Pancreas (tissue), 10 donors: Measurements from ENCODE around the gene SLC22A4. TPM values are rescaled to one million over a fixed set of nuclear protein-coding genes. Genes with fewer than 3 reads are reported as not detected.

Source experiments
- ATAC-seq, 4 donors: fragments of 200-7000 bp; cut with Tn5 transposase; one replicate each; pipeline versions ENCODE4 v1.8.0 to v1.9.1; 2020; ENCODE audit warnings: mild to moderate bottlenecking in 4 of 4, moderate library complexity in 4 of 4
- DNase-seq, 6 donors: peaks; one replicate each; pipeline ENCODE4 v3.0.0-alpha.2; 2020
- FAIRE-seq: peaks from 2 replicates; lab custom pipeline; 2012; peaks lifted over from hg19 to GRCh38; lab: Jason Lieb, UNC
- H3K27ac ChIP-seq, 4 donors: fragments of 200-600 bp; sonication (generic); 1 replicate in 3 of 4; 2 replicates in 1 of 4; pipeline versions ENCODE4 v1.5.0 to v1.8.0; 2020
- H3K27me3 ChIP-seq, 4 donors: fragments of 200-600 bp; one replicate each; pipeline ENCODE4 v1.8.0; 2021
- H3K36me3 ChIP-seq, 3 donors: fragments of 200-600 bp; sonication (generic) in 1 of 3; one replicate each; pipeline versions ENCODE4 v1.5.0 to v1.8.0; 2020 to 2021
- H3K4me1 ChIP-seq, 3 donors: fragments of 200-600 bp; one replicate each; pipeline ENCODE4 v1.8.0; 2021
- H3K4me3 ChIP-seq, 4 donors: fragments of 200-600 bp; sonication (generic) in 2 of 4; one replicate each; pipeline versions ENCODE4 v1.5.0 to v1.8.0; 2020 to 2021
- H3K9me3 ChIP-seq, 4 donors: fragments of 200-600 bp; one replicate each; pipeline ENCODE4 v1.8.0; 2021
- CTCF ChIP-seq, 4 donors: fragments of 200-600 bp; sonication (generic) in 3 of 4; IDR thresholded peaks; one replicate each; pipeline versions ENCODE4 v1.5.0 to v1.8.0; 2021; ENCODE audit warnings: antibody characterized with exemption in 4 of 4
- WGBS, 2 donors: extraction: QIAGEN DNeasy Blood & Tissue Kit; methylation state at CpG; one replicate each; pipeline ENCODE4 v1.1.7; 2013; 5-methylcytosine and 5-hydroxymethylcytosine counted together
- intact Hi-C, 3 donors: fragments of 100-400 bp; cut with DNase I; formaldehyde crosslinking; loops; one replicate each; pipeline versions ENCODE4 v1.11.1 to v1.14.2; 2022
- polyA plus RNA-seq, 2 donors: library from polyadenylated mRNA; stranded (reverse); fragments of 200-250 nt; gene quantifications; one replicate each; pipeline ENCODE4 v1.2.3, GENCODE V29; 2013
- total RNA-seq, 6 donors: library from RNA; stranded (reverse); fragmentation: NEBNext Ultra II Directional in 4 of 6; extraction: Animal tissue kit (Norgen Biotek cat#: 25700) in 4 of 6; gene quantifications; one replicate each; pipeline versions ENCODE4 v1.2.1 to v1.2.4, GENCODE V29; 2021 to 2023
- donor health status: healthy with polysubstance abuse.
- donor health status: DM: no; HTN: no; CAD: no; lungs with moderate emphysema.
- donor health status: DM: no; HTN: no; CAD: no.
- donor health status: control.
- donor health status: control.
- donor health status: Bipolar disorder and iron deficiency.
- donor health status: DM: yes; HTN: yes; CAD: no.
- donor health status: DM: no; HTN: no; CAD: no.
- donor health status: DM: no; HTN: no; CAD: no.
- donor health status: DM: yes; HTN: yes; CAD: no.

SLC22A4 gene
- total and polyA plus RNA-seq, 8 donors: 0.08 to 0.92 (median 0.33) TPM

GRCh38 chr5:132272311-132273210 lies 21.6 kb upstream of the SLC22A4 start:
- DNase-seq (peak in 5 of 6 donors; percentile 36 to 85 (median 70)), FAIRE-seq (no peak), ATAC-seq (peak; percentile 63 to 77 (median 72))
- H3K27me3 ChIP-seq: no peaks in the 10 kb centered on the region
- peak overlapping the region in 2 of 4 donors; percentile 19 to 28 for H3K4me3 ChIP-seq
- H3K36me3 ChIP-seq: no peaks in the 10 kb centered on the region
- no peaks in the 10 kb centered on the region for H3K9me3 ChIP-seq
- intact Hi-C loops: no loop called here
- WGBS, 2 donors: 42 to 48% methylated on average over 37 of the region's 37 CpGs
- H3K27ac ChIP-seq: no peak overlapping the region
- TF ChIP-seq CTCF (IDR thresholded peaks at IDR 0.05): peak; percentile 82 to 88 (median 83)
- H3K4me1 ChIP-seq: peaks cover 0 to 3% (median 0%) of the 10 kb centered on the region in 3 donors

GRCh38 chr5:132273631-132274030 lies 20.6 kb upstream of the SLC22A4 start:
- intact Hi-C loops: no loop called here
- H3K36me3 ChIP-seq: no peaks in the 10 kb centered on the region
- H3K27ac ChIP-seq: no peak overlapping the region
- TF ChIP-seq CTCF (IDR thresholded peaks at IDR 0.05): no peak
- DNase-seq: no peak
- H3K4me1 ChIP-seq: peaks cover 0 to 3% (median 0%) of the 10 kb centered on the region in 3 donors
- FAIRE-seq: no peak
- ATAC-seq: no peak
- no peaks in the 10 kb centered on the region for H3K9me3 ChIP-seq
- no peaks in the 10 kb centered on the region for H3K27me3 ChIP-seq
- 64 to 69% methylated on average over 2 of the region's 2 CpGs for WGBS, 2 donors
- no peak overlapping the region for H3K4me3 ChIP-seq

GRCh38 chr5:132274050-132274792 lies 20.0 kb upstream of the SLC22A4 start:
- Histone ChIP-seq H3K27me3 (no peaks in the 10 kb centered on the region), H3K9me3 (no peaks in the 10 kb centered on the region), H3K36me3 (no peaks in the 10 kb centered on the region), H3K27ac (no peak overlapping the region), H3K4me1 (peaks cover 0 to 3% (median 0%) of the 10 kb centered on the region in 3 donors), H3K4me3 (no peak overlapping the region)
- no peak for ATAC-seq
- WGBS, 2 donors: 85 to 87% methylated on average over 14 of the region's 14 CpGs
- peak in 1 of 6 donors; percentile 44 for DNase-seq
- no peak for TF ChIP-seq CTCF (IDR thresholded peaks at IDR 0.05)
- intact Hi-C loops: no loop called here
- FAIRE-seq: no peak

GRCh38 chr5:132275367-132276220 lies 18.6 kb upstream of the SLC22A4 start:
- TF ChIP-seq CTCF (IDR thresholded peaks at IDR 0.05): no peak
- DNase-seq: peak in 1 of 6 donors; percentile 34
- Histone ChIP-seq H3K4me1 (peaks cover 0 to 3% (median 0%) of the 10 kb centered on the region in 3 donors), H3K36me3 (no peaks in the 10 kb centered on the region), H3K4me3 (no peak overlapping the region), H3K27ac (no peak overlapping the region), H3K9me3 (no peaks in the 10 kb centered on the region), H3K27me3 (no peaks in the 10 kb centered on the region)
- intact Hi-C loops: no loop called here
- ATAC-seq: no peak
- FAIRE-seq: no peak
- WGBS, 2 donors: 73 to 85% methylated on average over 5 of the region's 5 CpGs
